HepG2 (cell line): ENCODE data around the gene RASA3. TPM values are rescaled to one million over a fixed set of nuclear protein-coding genes. Genes with fewer than 3 reads are reported as not detected.

ENCODE experiments used
- NONO ChIP-seq, 2 experiments: fragments of 450-650 bp in 1 of 2; sonication (generic) in 1 of 2; formaldehyde crosslinking in 1 of 2; IDR thresholded peaks in 1 of 2; conservative IDR thresholded peaks in 1 of 2; 2 replicates each; pipeline versions ENCODE4 v1.6.1 to v1.8.0; 2017 to 2022; ENCODE audit warnings: mild to moderate bottlenecking in 1 of 2, missing genetic modification reagents in 1 of 2, moderate library complexity in 1 of 2
- SETDB1 ChIP-seq: sonication (generic); formaldehyde crosslinking; IDR thresholded peaks from 2 replicates; pipeline ENCODE4 v1.5.1; 2020; ENCODE audit warnings: missing genetic modification reagents, mild to moderate bottlenecking, borderline replicate concordance
- polyA plus RNA-seq, 8 experiments: library from polyadenylated mRNA; depleted of rRNA in 3 of 8; stranded (reverse) in 7 of 8; unstranded in 1 of 8; fragments of >200 nt; fragmentation: Illumina TruSeq in 4 of 8; extraction: Trizol in 4 of 8; gene quantifications; 2 replicates each; pipeline versions ENCODE4 v1.2.1 to v1.2.3, GENCODE V29; 2011 to 2016; ENCODE audit warnings: low read depth in 4 of 8, missing spikeins in 1 of 8, mixed read lengths in 1 of 8; ENCODE audit not compliant: insufficient read depth in 1 of 8
- total RNA-seq, 5 experiments: library from RNA; depleted of rRNA; stranded (reverse); fragments of >200 nt; fragmentation: Illumina TruSeq; extraction: Trizol; gene quantifications; 2 replicates each; pipeline ENCODE4 v1.2.3, GENCODE V29; 2016; ENCODE audit warnings: low read depth in 1 of 5
- TF ChIP-seq, protein P1 (sequence below), 2 experiments: sonication (generic) in 1 of 2; formaldehyde crosslinking in 1 of 2; IDR thresholded peaks; 2 replicates each; pipeline versions ENCODE4 v1.6.1 to v1.9.0; 2014 to 2022; ENCODE audit warnings: antibody characterized with exemption in 1 of 2, borderline replicate concordance in 1 of 2, inconsistent platforms in 1 of 2, low read depth in 1 of 2, missing genetic modification reagents in 1 of 2
- TF ChIP-seq, protein P2 (sequence below): sonication (generic); formaldehyde crosslinking; IDR thresholded peaks from 2 replicates; pipeline ENCODE4 v1.5.0; 2020; ENCODE audit warnings: missing genetic modification reagents

The RASA3 gene
- total and polyA plus RNA-seq, 2 of the 13 experiments (the other 11 are each of a cell fraction or from before 2014, with no cell fraction given), result 0.05 TPM; not detected in 1

DNA sequence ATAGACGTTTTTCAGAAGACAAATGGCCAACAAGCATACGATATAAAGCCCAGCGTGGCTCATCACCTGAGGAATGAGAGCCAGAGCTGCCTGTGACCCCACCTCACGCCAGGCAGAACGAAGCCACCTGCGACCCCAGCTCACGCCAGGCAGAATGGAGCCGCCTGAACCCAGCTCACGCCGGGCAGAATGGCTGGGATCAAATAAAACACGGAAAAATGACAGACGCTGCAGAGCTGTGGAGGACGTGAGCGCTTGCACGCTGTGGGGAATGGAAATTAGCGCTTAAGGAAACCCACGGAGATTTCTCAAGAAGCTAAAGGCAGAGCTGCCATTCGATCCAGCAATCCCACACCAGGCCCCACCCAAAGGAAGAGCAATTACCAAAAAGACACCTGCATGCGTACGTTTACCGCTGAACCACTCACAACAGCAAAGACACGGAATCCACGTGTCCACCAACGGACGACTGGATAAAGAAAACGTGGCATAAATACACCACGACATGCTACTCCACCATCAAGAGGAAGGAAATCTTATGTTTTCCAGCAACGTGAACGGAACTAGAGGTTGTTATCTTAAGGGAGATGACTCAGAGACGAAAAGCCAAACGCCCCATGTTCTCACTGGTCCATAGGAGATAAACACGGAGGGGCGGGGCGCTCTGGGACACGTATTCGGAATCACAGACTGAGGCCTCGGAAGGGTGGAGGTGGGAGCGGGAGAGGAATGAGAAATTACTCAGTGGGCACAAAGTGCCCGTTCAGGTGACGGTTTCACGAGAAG is 127.8 kb downstream of the RASA3 start (continued):
- TF ChIP-seq, protein P1, sequence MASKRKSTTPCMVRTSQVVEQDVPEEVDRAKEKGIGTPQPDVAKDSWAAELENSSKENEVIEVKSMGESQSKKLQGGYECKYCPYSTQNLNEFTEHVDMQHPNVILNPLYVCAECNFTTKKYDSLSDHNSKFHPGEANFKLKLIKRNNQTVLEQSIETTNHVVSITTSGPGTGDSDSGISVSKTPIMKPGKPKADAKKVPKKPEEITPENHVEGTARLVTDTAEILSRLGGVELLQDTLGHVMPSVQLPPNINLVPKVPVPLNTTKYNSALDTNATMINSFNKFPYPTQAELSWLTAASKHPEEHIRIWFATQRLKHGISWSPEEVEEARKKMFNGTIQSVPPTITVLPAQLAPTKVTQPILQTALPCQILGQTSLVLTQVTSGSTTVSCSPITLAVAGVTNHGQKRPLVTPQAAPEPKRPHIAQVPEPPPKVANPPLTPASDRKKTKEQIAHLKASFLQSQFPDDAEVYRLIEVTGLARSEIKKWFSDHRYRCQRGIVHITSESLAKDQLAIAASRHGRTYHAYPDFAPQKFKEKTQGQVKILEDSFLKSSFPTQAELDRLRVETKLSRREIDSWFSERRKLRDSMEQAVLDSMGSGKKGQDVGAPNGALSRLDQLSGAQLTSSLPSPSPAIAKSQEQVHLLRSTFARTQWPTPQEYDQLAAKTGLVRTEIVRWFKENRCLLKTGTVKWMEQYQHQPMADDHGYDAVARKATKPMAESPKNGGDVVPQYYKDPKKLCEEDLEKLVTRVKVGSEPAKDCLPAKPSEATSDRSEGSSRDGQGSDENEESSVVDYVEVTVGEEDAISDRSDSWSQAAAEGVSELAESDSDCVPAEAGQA (IDR thresholded peaks at IDR 0.05; ENCODE audit: low read depth), result no peak
- TF ChIP-seq, protein P1 (CRISPR knock-in tag; IDR thresholded peaks at IDR 0.05; ENCODE audit: borderline replicate concordance), result no peak
- TF ChIP-seq SETDB1 (no peak), NONO (IDR thresholded peaks at IDR 0.05) (no peak), NONO (CRISPR knock-in tag; conservative IDR thresholded peaks at IDR 0.05) (no peak)
- TF ChIP-seq, protein P2, sequence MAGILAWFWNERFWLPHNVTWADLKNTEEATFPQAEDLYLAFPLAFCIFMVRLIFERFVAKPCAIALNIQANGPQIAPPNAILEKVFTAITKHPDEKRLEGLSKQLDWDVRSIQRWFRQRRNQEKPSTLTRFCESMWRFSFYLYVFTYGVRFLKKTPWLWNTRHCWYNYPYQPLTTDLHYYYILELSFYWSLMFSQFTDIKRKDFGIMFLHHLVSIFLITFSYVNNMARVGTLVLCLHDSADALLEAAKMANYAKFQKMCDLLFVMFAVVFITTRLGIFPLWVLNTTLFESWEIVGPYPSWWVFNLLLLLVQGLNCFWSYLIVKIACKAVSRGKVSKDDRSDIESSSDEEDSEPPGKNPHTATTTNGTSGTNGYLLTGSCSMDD (CRISPR knock-in tag), result no peak
